Liver (tissue), 3 donors: ENCODE measurements around the gene CTDSP2.
"Not testable (repeated sequence)": the region's sequence is repeated elsewhere in the genome, so short reads cannot be mapped to it uniquely, and the experiment has no call there.

Source experiments
- ATF3 ChIP-seq: IDR thresholded peaks from 2 replicates; pipeline ENCODE4 v1.6.1; 2016; ENCODE audit warnings: antibody characterized with exemption
- CTCF ChIP-seq: fragments of 150-350 bp; IDR thresholded peaks from 2 replicates; pipeline ENCODE4 v1.5.1; 2017; ENCODE audit warnings: improper control_type of control experiment, low read depth, low read length; ENCODE audit not compliant: missing input control
- EGR1 ChIP-seq, 2 donors: IDR thresholded peaks; 2 replicates each; pipeline ENCODE4 v1.6.1; 2016 to 2018; ENCODE audit warnings: antibody characterized with exemption in 2 of 2, low read depth in 2 of 2
- FOXA1 ChIP-seq: IDR thresholded peaks from 2 replicates; pipeline ENCODE4 v1.6.1; 2016; ENCODE audit warnings: antibody characterized with exemption
- GABPA ChIP-seq, 2 donors: IDR thresholded peaks in 1 of 2; conservative IDR thresholded peaks in 1 of 2; 2 replicates each; pipeline ENCODE4 v1.6.1; 2016; ENCODE audit warnings: antibody characterized with exemption in 2 of 2, mild to moderate bottlenecking in 1 of 2, moderate library complexity in 1 of 2
- JUND ChIP-seq, 2 donors: IDR thresholded peaks; 2 replicates each; pipeline ENCODE4 v1.6.1; 2016; ENCODE audit warnings: antibody characterized with exemption in 2 of 2
- MAX ChIP-seq: IDR thresholded peaks from 2 replicates; pipeline ENCODE4 v1.6.1; 2016; ENCODE audit warnings: antibody characterized with exemption
- RAD21 ChIP-seq, 2 donors: IDR thresholded peaks; 2 replicates each; pipeline ENCODE4 v1.6.1; 2016; ENCODE audit warnings: antibody characterized with exemption in 2 of 2, mild to moderate bottlenecking in 2 of 2
- REST ChIP-seq: IDR thresholded peaks from 2 replicates; pipeline ENCODE4 v1.6.1; 2016; ENCODE audit warnings: antibody characterized with exemption, mild to moderate bottlenecking
- RXRA ChIP-seq, 2 donors: IDR thresholded peaks; 2 replicates each; pipeline ENCODE4 v1.6.1; 2017 to 2018; ENCODE audit warnings: antibody characterized with exemption in 2 of 2, mild to moderate bottlenecking in 1 of 2
- TAF1 ChIP-seq: conservative IDR thresholded peaks from 2 replicates; pipeline ENCODE4 v1.6.1; 2016; ENCODE audit warnings: antibody characterized with exemption, mild to moderate bottlenecking
- ZBTB33 ChIP-seq: IDR thresholded peaks from 2 replicates; pipeline ENCODE4 v1.6.1; 2016; ENCODE audit warnings: antibody characterized with exemption
- donor health status: healthy.
- donor health status: healthy.

- not testable (repeated sequence) for TF ChIP-seq CTCF; GABPA (IDR thresholded peaks at IDR 0.05 in 1 of 2, conservative IDR thresholded peaks at IDR 0.05 in 1 of 2); MAX; JUND (IDR thresholded peaks at IDR 0.05); REST; RAD21 (IDR thresholded peaks at IDR 0.05); EGR1 (IDR thresholded peaks at IDR 0.05; ENCODE audit: low read depth in 2 of 2); RXRA (IDR thresholded peaks at IDR 0.05); ZBTB33; FOXA1; ATF3; TAF1
Observed at GRCh38 chr12:57849447-57849846, 2.9 kb upstream of the CTDSP2 start.
